NCI-H2227 treated with DMSO at 0.1 percent for 48 hours (cell line): ENCODE data around the gene GMDS.
"Not testable (repeated sequence)": the region's sequence is repeated elsewhere in the genome, so short reads cannot be mapped to it uniquely, and the experiment has no call there.

Source experiments
- DNase-seq: peaks from one replicate; lab custom pipeline; 2025; lab: John Stamatoyannopoulos, UW

GMDS gene

GRCh38 chr6:1858196-1858595, 387.2 kb downstream of the GMDS start:
- no peak for DNase-seq

GRCh38 chr6:1856381-1856780, 389.0 kb downstream of the GMDS start:
- DNase-seq = no peak

- DNase-seq = no peak
Observed at GRCh38 chr6:1855890-1856289, 389.5 kb downstream of the GMDS start.

- no peak for DNase-seq
Observed at GRCh38 chr6:1854296-1854695, 391.1 kb downstream of the GMDS start.

GRCh38 chr6:1853761-1854160, 391.6 kb downstream of the GMDS start:
- DNase-seq = no peak

GRCh38 chr6:1851681-1852456, 393.5 kb downstream of the GMDS start:
- no peak for DNase-seq

GRCh38 chr6:1850840-1851157, 394.6 kb downstream of the GMDS start:
- no peak for DNase-seq

- no peak for DNase-seq
Observed at GRCh38 chr6:1850121-1850839, 395.1 kb downstream of the GMDS start.

- DNase-seq = no peak
Observed at GRCh38 chr6:1849691-1850090, 395.7 kb downstream of the GMDS start.

- no peak for DNase-seq
Observed at GRCh38 chr6:1848752-1849151, 396.7 kb downstream of the GMDS start.

- no peak for DNase-seq
Observed at GRCh38 chr6:1846611-1847010, 398.8 kb downstream of the GMDS start.

GRCh38 chr6:1845543-1845942, 399.9 kb downstream of the GMDS start:
- DNase-seq = not testable (repeated sequence)

- no peak for DNase-seq
Observed at GRCh38 chr6:1842334-1842733, 403.1 kb downstream of the GMDS start.

GRCh38 chr6:1841136-1841535, 404.3 kb downstream of the GMDS start:
- no peak for DNase-seq

GRCh38 chr6:1840491-1841121, 404.8 kb downstream of the GMDS start:
- no peak for DNase-seq

- DNase-seq = peak; percentile 35
Observed at GRCh38 chr6:1839361-1839760, 406.0 kb downstream of the GMDS start.

GRCh38 chr6:1838604-1839213, 406.7 kb downstream of the GMDS start:
- DNase-seq = no peak

GRCh38 chr6:1837826-1838225, 407.6 kb downstream of the GMDS start:
- no peak for DNase-seq

GRCh38 chr6:1836690-1837089, 408.7 kb downstream of the GMDS start:
- DNase-seq = no peak

GRCh38 chr6:1834646-1835516, 410.5 kb downstream of the GMDS start:
- no peak for DNase-seq

- DNase-seq = no peak
Observed at GRCh38 chr6:1834207-1834606, 411.2 kb downstream of the GMDS start.
